HL-60/S4 treated with retinoic acid at 250 ng/mL for 4 days and 3 days (cell line): ENCODE results near the gene SMIM10L1.

Experiments used
- in situ Hi-C: fragments of 300-500 bp; cut with MboI; formaldehyde crosslinking; loops from 2 replicates; pipeline ENCODE4 v1.7.0; 2022; ENCODE audit warnings: low sequenced_read_pairs

Gene SMIM10L1

GRCh38 chr12:11183011-11183410 lies 12.0 kb downstream of the SMIM10L1 start:
- in situ Hi-C loops: no loop called here

- in situ Hi-C loops: no loop called here
Measured at GRCh38 chr12:11186837-11187236, 15.8 kb downstream of the SMIM10L1 start, which contains the start of gene TAS2R42. Gene TAS2R42, minus strand, starts transcription at chr12:11186937. Its CDS starts 0 bp downstream, at chr12:11186937.

GRCh38 chr12:11202811-11203210 lies 31.8 kb downstream of the SMIM10L1 start:
- in situ Hi-C loops: no loop called here

GRCh38 chr12:11204173-11204572 lies 33.2 kb downstream of the SMIM10L1 start:
- in situ Hi-C loops: no loop called here

- in situ Hi-C loops: no loop called here
Measured at GRCh38 chr12:11209113-11209512, 38.1 kb downstream of the SMIM10L1 start.
